CD4-positive, alpha-beta T cell (primary cell): ENCODE data around the gene ZNF385C. TPM values are rescaled to one million over a fixed set of nuclear protein-coding genes. Genes with fewer than 3 reads are reported as not detected.

ENCODE experiments used
- ATAC-seq: fragments of 200-7000 bp; cut with Tn5 transposase; one replicate; pipeline ENCODE4 v1.10.0; 2022; ENCODE audit warnings: mild to moderate bottlenecking; ENCODE audit not compliant: poor library complexity
- CTCF ChIA-PET: fragments of 350-600 bp; sonication (Branson Sonifier 250); formaldehyde crosslinking; loops from one replicate; lab custom pipeline; 2021; ENCODE audit warnings: antibody characterized with exemption, inconsistent platforms; lab: Charles Lee
- POLR2A ChIA-PET: fragments of 350-600 bp; sonication (Branson Sonifier 250); formaldehyde crosslinking; loops from one replicate; lab custom pipeline; 2021; ENCODE audit warnings: antibody characterized with exemption, inconsistent platforms; lab: Charles Lee
- DNase-seq, 14 experiments: peaks; one replicate each; pipeline ENCODE4 v3.0.0-alpha.2; 2013 to 2020; ENCODE audit warnings: mixed read lengths in 2 of 14
- H3K27ac ChIP-seq, 2 donors: one replicate each; pipeline versions ENCODE4 v1.5.1 to v1.7.0; 2013; ENCODE audit warnings: low read length in 2 of 2, low read depth in 1 of 2, mild to moderate bottlenecking in 1 of 2
- H3K27me3 ChIP-seq, 2 experiments: 1 replicate in 1 of 2; 2 replicates in 1 of 2; pipeline versions ENCODE4 v1.6.1 to v1.7.0; 2013; ENCODE audit warnings: low read length in 2 of 2, control low read depth in 1 of 2, mild to moderate bottlenecking in 1 of 2, moderate library complexity in 1 of 2; ENCODE audit not compliant: insufficient read depth in 2 of 2, control insufficient read depth in 1 of 2
- H3K36me3 ChIP-seq: one replicate; pipeline ENCODE4 v1.6.1; 2013; ENCODE audit warnings: low read length, control low read depth; ENCODE audit not compliant: insufficient read depth
- H3K4me1 ChIP-seq: one replicate; pipeline ENCODE4 v1.6.1; 2013; ENCODE audit warnings: low read length, control low read depth; ENCODE audit not compliant: insufficient read depth
- H3K4me3 ChIP-seq: one replicate; pipeline ENCODE4 v1.5.1; 2013; ENCODE audit warnings: mild to moderate bottlenecking, low read length, moderate library complexity
- H3K9me3 ChIP-seq, 2 experiments: 1 replicate in 1 of 2; 2 replicates in 1 of 2; pipeline versions ENCODE4 v1.6.1 to v1.7.0; 2013; ENCODE audit warnings: low read length in 2 of 2, mild to moderate bottlenecking in 2 of 2, control low read depth in 1 of 2, moderate library complexity in 1 of 2; ENCODE audit not compliant: control insufficient read depth in 1 of 2, insufficient read depth in 1 of 2
- H3K27ac Mint-ChIP-seq: one replicate; pipeline ENCODE4 v1.8.0; 2020; ENCODE audit warnings: mixed read lengths
- H3K27me3 Mint-ChIP-seq: one replicate; pipeline ENCODE4 v1.8.0; 2021; ENCODE audit warnings: mixed read lengths
- H3K36me3 Mint-ChIP-seq: one replicate; pipeline ENCODE4 v1.8.0; 2021; ENCODE audit warnings: low read depth, mixed read lengths
- H3K4me1 Mint-ChIP-seq: one replicate; pipeline ENCODE4 v1.8.0; 2021; ENCODE audit warnings: low read depth, mixed read lengths
- H3K4me3 Mint-ChIP-seq: one replicate; pipeline ENCODE4 v1.8.0; 2020; ENCODE audit warnings: mild to moderate bottlenecking, mixed read lengths
- H3K9me3 Mint-ChIP-seq: one replicate; pipeline ENCODE4 v1.8.0; 2020; ENCODE audit warnings: mixed read lengths
- intact Hi-C, 2 experiments: fragments of 100-400 bp; cut with DNase I in 1 of 2; cut with micrococcal nuclease in 1 of 2; formaldehyde crosslinking; loops; one replicate each; pipeline versions ENCODE4 v1.15.1 to v1.9.0; 2023 to 2025; cut with DNase I, micrococcal nuclease
- total RNA-seq, 174 experiments: library from RNA in 2 of 174; stranded (reverse) in 2 of 174; gene quantifications; one replicate each; pipeline ENCODE4 v1.2.3 and lab custom pipeline; 2021 to 2026
- TF ChIP-seq, protein P1 (sequence below): fragments of 200-600 bp; IDR thresholded peaks from one replicate; pipeline ENCODE4 v1.8.0; 2022; ENCODE audit warnings: antibody characterized with exemption, mild to moderate bottlenecking

Gene ZNF385C
- total RNA-seq, 2 experiments from 2014 or later: 0.20 TPM; not detected in 1

DNA sequence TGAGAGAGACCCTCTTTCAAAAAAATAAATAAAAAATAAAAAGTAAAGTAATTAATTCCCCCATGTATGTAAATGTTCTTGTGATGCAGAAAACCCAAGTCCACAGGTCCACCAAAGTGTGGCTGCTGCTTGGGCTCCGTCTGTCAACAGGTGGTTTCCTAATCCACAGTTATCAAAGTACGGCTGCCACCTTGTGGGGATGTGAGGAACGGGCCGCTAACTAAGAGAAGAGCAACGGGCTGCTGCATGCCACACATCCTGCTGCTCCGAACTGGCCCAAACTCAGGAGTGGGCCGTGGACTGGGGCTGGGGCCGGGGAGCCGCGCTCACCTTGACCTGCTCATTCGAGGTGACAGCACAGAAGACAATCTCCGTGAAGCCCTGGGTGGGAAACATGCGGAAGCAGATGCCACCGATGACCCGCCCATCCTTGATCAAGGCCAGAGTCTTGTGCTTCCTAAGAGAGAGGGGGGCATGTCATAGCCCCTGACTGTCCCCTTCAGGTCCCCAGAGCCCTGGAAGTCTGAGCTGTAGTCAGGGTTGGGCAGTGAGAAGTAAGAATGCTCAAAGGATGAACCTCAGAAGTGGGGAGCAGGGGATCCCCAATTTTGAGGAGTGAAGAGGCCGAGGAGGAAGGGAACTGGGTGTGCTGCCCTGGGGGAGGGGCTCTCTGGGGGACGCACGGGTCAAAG, 18.6 kb upstream of the ZNF385C start:
- DNase-seq (peak; percentile 73 to 92 (median 82)), ATAC-seq (peak; percentile 40)
- Histone ChIP-seq H3K27ac (no peak overlapping the region), H3K9me3 (no peaks in the 10 kb centered on the region), H3K36me3 (peaks cover 32% of the 10 kb centered on the region), H3K4me3 (no peak overlapping the region), H3K27me3 (no peaks in the 10 kb centered on the region), H3K4me1 (peaks cover 41% of the 10 kb centered on the region)
- intact Hi-C loops: loop anchor here (1.0 to 5.0 kb wide), 4 partner anchors 50 to 380 kb away; no protein-coding TSS in a partner anchor
- no peaks in the 10 kb centered on the region for H3K9me3 Mint-ChIP-seq
- peaks cover 33% of the 10 kb centered on the region for H3K36me3 Mint-ChIP-seq
- no peaks in the 10 kb centered on the region for H3K27me3 Mint-ChIP-seq
- peak overlapping the region; percentile 47 for H3K4me3 Mint-ChIP-seq
- peak overlapping the region; percentile 7 for H3K27ac Mint-ChIP-seq
- ChIA-PET POLR2A (no interaction called here), CTCF (interaction anchor here (1.1 kb wide), 1 partner anchor 151 kb away, joined by 3 read pairs; the partner anchor contains the start of gene CNP)
- H3K4me1 Mint-ChIP-seq: peaks cover 39% of the 10 kb centered on the region
- TF ChIP-seq, protein P1, sequence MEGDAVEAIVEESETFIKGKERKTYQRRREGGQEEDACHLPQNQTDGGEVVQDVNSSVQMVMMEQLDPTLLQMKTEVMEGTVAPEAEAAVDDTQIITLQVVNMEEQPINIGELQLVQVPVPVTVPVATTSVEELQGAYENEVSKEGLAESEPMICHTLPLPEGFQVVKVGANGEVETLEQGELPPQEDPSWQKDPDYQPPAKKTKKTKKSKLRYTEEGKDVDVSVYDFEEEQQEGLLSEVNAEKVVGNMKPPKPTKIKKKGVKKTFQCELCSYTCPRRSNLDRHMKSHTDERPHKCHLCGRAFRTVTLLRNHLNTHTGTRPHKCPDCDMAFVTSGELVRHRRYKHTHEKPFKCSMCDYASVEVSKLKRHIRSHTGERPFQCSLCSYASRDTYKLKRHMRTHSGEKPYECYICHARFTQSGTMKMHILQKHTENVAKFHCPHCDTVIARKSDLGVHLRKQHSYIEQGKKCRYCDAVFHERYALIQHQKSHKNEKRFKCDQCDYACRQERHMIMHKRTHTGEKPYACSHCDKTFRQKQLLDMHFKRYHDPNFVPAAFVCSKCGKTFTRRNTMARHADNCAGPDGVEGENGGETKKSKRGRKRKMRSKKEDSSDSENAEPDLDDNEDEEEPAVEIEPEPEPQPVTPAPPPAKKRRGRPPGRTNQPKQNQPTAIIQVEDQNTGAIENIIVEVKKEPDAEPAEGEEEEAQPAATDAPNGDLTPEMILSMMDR: peak; percentile 85

DNA sequence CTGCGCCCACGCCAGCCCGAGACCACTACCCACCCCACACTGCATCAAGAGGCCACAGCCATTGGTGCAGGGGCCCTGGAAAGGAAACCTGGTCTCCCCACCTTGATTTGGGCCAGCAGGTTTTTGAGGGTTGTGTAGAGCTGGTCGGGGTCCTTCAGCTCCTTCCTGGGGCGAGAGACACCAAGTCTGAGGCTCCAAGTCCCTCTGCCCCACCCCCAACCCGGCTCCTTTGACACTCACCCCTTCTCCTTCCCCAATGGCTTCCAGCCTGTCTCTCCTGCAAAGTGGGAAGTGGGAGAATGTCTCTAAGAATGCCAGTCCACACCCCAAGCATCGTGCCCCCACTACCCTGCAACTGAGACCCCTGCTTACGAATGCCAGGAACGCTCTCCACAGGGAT, 15.8 kb upstream of the ZNF385C start:
- ATAC-seq (no peak), DNase-seq (no peak)
- H3K36me3 Mint-ChIP-seq: peaks cover 37% of the 10 kb centered on the region
- no peak overlapping the region for H3K4me3 ChIP-seq
- no peaks in the 10 kb centered on the region for H3K9me3 Mint-ChIP-seq
- H3K27me3 ChIP-seq: no peaks in the 10 kb centered on the region
- TF ChIP-seq, protein P1: no peak
- peaks cover 39% of the 10 kb centered on the region for H3K36me3 ChIP-seq
- no peak overlapping the region for H3K27ac Mint-ChIP-seq
- POLR2A ChIA-PET: interaction anchor here (0.7 to 4.4 kb wide), 3 partner anchors 97 to 274 kb away, joined by 3 to 43 read pairs (median 10); partner anchors contain the start of genes DNAJC7 and STAT3
- H3K4me3 Mint-ChIP-seq: no peak overlapping the region
- CTCF ChIA-PET: no interaction called here
- H3K27ac ChIP-seq: no peak overlapping the region
- H3K4me1 Mint-ChIP-seq: peaks cover 46% of the 10 kb centered on the region
- no peaks in the 10 kb centered on the region for H3K27me3 Mint-ChIP-seq
- H3K9me3 ChIP-seq: no peaks in the 10 kb centered on the region
- intact Hi-C loops: loop anchor here in 1 of 2 experiments (5.0 kb wide), 1 partner anchor 192 kb away; no protein-coding TSS in a partner anchor
- peaks cover 44% of the 10 kb centered on the region for H3K4me1 ChIP-seq

DNA sequence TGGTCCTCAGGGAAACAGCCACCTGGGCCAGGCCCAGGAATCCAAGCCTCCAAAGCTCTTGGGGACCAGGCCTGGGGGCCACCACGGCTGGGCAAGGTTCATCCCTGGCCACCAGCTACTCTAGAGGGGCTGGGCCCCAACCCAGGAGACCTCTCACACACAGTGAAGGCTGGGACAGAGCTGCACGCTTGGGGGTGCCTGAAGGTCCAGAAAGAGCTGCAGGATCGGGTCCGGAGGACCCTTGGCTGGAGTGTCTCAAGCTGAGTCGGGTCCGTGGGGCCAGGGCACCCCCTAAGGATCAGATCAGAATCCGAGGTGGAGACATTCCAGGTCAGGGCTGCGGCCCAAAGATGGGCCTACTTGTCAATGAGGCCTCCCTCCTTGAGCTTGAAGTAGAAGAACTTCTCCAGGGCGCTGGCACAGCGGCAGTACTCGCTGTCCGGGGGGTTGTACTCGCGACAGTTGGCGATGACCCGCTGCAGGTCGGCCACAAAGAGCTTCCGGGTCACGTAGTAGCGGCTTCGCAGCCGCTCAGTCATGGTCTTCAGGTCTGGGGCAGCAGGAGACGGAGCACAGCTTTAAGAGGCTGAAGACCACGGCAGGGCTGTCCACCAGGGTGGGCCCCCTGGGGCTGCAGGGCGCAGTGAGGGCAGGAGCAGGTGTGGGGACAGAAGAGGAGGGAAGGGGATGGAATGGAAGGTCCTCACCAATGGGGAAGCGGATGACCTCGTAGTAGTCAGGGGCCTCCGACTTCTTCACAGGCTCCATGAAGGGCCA, 15.2 kb upstream of the ZNF385C start:
- no peaks in the 10 kb centered on the region for H3K9me3 Mint-ChIP-seq
- H3K4me1 ChIP-seq: peaks cover 41% of the 10 kb centered on the region
- peaks cover 47% of the 10 kb centered on the region for H3K4me1 Mint-ChIP-seq
- intact Hi-C loops: loop anchor here in 1 of 2 experiments (5.0 kb wide), 1 partner anchor 191 kb away; no protein-coding TSS in a partner anchor
- ATAC-seq: no peak
- ChIA-PET POLR2A (interaction anchor here (0.7 to 4.4 kb wide), 8 partner anchors 11 to 275 kb away, joined by 3 to 43 read pairs (median 8); partner anchors contain the start of genes CNP, DNAJC7, STAT3 and ZNF385C), CTCF (interaction anchor here (1.0 to 2.0 kb wide), 4 partner anchors 12 to 94 kb away, joined by 3 to 10 read pairs (median 6); partner anchors contain the start of gene NKIRAS2)
- H3K9me3 ChIP-seq: no peaks in the 10 kb centered on the region
- H3K27ac Mint-ChIP-seq: peak overlapping the region; percentile 87
- peaks cover 39% of the 10 kb centered on the region for H3K36me3 ChIP-seq
- peaks cover 33% of the 10 kb centered on the region for H3K36me3 Mint-ChIP-seq
- H3K27me3 ChIP-seq: no peaks in the 10 kb centered on the region
- peak overlapping the region; percentile 66 to 72 for H3K27ac ChIP-seq
- DNase-seq: no peak
- H3K4me3 ChIP-seq: no peak overlapping the region
- no peaks in the 10 kb centered on the region for H3K27me3 Mint-ChIP-seq
- TF ChIP-seq, protein P1: no peak
- peak overlapping the region; percentile 30 for H3K4me3 Mint-ChIP-seq
